ENCODE data around the gene PCSK4. TPM values are rescaled to one million over a fixed set of nuclear protein-coding genes. Genes with fewer than 3 reads are reported as not detected.
"Not testable (repeated sequence)": the region's sequence is repeated elsewhere in the genome, so short reads cannot be mapped to it uniquely, and the experiment has no call there.

The PCSK4 gene
- total RNA-seq, 4 donors from 2014 or later, result 7.7 to 14.6 (median 12.1) TPM

GRCh38 chr19:1441022-1441426 lies 49.1 kb downstream of the PCSK4 start:
- H3K36me3 ChIP-seq, result peaks cover 0 to 32% (median 0%) of the 10 kb centered on the region in 3 donors

GRCh38 chr19:1440418-1440801 lies 49.7 kb downstream of the PCSK4 start:
- H3K36me3 ChIP-seq, result peaks cover 0 to 35% (median 0%) of the 10 kb centered on the region in 3 donors
- H3K4me3 ChIP-seq, result no peak overlapping the region
- peaks cover 0 to 24% (median 14%) of the 10 kb centered on the region in 4 donors for H3K4me1 ChIP-seq
- no peak overlapping the region for H3K27ac ChIP-seq
- TF ChIP-seq CTCF (IDR thresholded peaks at IDR 0.05), result no peak
- no peak for DNase-seq
- H3K9me3 ChIP-seq, result no peaks in the 10 kb centered on the region
- peaks cover 0 to 1% of the 10 kb centered on the region in 2 donors for H3K27me3 ChIP-seq

More at GRCh38 chr19:1441022-1441426, 49.1 kb downstream of the PCSK4 start:
- Histone ChIP-seq H3K9me3 (no peaks in the 10 kb centered on the region), H3K4me3 (no peak overlapping the region), H3K4me1 (peaks cover 0 to 30% (median 19%) of the 10 kb centered on the region in 4 donors), H3K27ac (no peak overlapping the region), H3K27me3 (peaks cover 0 to 7% of the 10 kb centered on the region in 2 donors)
- TF ChIP-seq CTCF (IDR thresholded peaks at IDR 0.05), result no peak
- no peak for TF ChIP-seq POLR2A (IDR thresholded peaks at IDR 0.05)
- DNase-seq, result no peak

- DNase-seq, H3K27me3 ChIP-seq, H3K9me3 ChIP-seq: not testable (repeated sequence)
- Histone ChIP-seq H3K36me3 (peaks cover 0 to 41% (median 0%) of the 10 kb centered on the region in 3 donors), H3K4me1 (peaks cover 0 to 17% (median 11%) of the 10 kb centered on the region in 4 donors), H3K4me3 (peak overlapping the region; percentile 70 to 92 (median 77)), H3K27ac (peak overlapping the region in 2 of 4 donors; percentile 79 to 89)
Measured at GRCh38 chr19:1439525-1440417, 50.4 kb downstream of the PCSK4 start.

GRCh38 chr19:1438933-1439354 lies 51.2 kb downstream of the PCSK4 start:
- peaks cover 0 to 15% (median 9%) of the 10 kb centered on the region in 4 donors for H3K4me1 ChIP-seq
- no peaks in the 10 kb centered on the region for H3K27me3 ChIP-seq
- H3K27ac ChIP-seq, result peak overlapping the region; percentile 79 to 89 (median 88)
- no peak for DNase-seq
- H3K36me3 ChIP-seq, result peaks cover 0 to 49% (median 0%) of the 10 kb centered on the region in 3 donors
- H3K9me3 ChIP-seq, result no peaks in the 10 kb centered on the region
- H3K4me3 ChIP-seq, result peak overlapping the region; percentile 70 to 92 (median 77)
- no peak for TF ChIP-seq CTCF (IDR thresholded peaks at IDR 0.05)
- no peak for TF ChIP-seq POLR2A (IDR thresholded peaks at IDR 0.05)

GRCh38 chr19:1438035-1438932 lies 51.9 kb downstream of the PCSK4 start, which contains the start of gene RPS15:
TSS of gene RPS15 (plus strand) at chr19:1438396. CDS start at chr19:1438426, 30 bp downstream.
- peak within 1 kb of the TSS; percentile 79 to 89 (median 88) for H3K27ac ChIP-seq
- peaks cover 0 to 56% (median 0%) of the 10 kb centered on the region in 3 donors for H3K36me3 ChIP-seq
- H3K4me1 ChIP-seq, result peaks cover 0 to 15% (median 9%) of the 10 kb centered on the region in 4 donors
- TF ChIP-seq POLR2A (IDR thresholded peaks at IDR 0.05), result peak; percentile 86 to 89
- peak; percentile 93 to 99 (median 98) for TF ChIP-seq CTCF (IDR thresholded peaks at IDR 0.05)
- peak within 1 kb of the TSS; percentile 70 to 92 (median 77) for H3K4me3 ChIP-seq
- no peaks in the 10 kb centered on the region for H3K27me3 ChIP-seq
- DNase-seq, result peak; percentile 89 to 99 (median 97)
- no peaks in the 10 kb centered on the region for H3K9me3 ChIP-seq

Data from Peyer's patch (tissue), 4 donors.